Cardiac muscle cell (in vitro differentiated cells and primary cell): Measurements from ENCODE around the gene ARL3. TPM values are rescaled to one million over a fixed set of nuclear protein-coding genes. Genes with fewer than 3 reads are reported as not detected.

Experiments
- DNase-seq, 2 donors: peaks; one replicate each; pipeline versions ENCODE4 v3.0.0 to v3.0.0-alpha.2; 2010 to 2017; ENCODE audit warnings: low read depth in 1 of 2, low spot score in 1 of 2
- H3K27ac ChIP-seq: fragments of 200-600 bp; sonication (generic); 2 replicates; pipeline ENCODE4 v1.5.1; 2016
- H3K27me3 ChIP-seq: fragments of 200-600 bp; sonication (generic); 2 replicates; pipeline ENCODE4 v1.6.0; 2016; ENCODE audit warnings: control low read depth
- H3K36me3 ChIP-seq: fragments of 200-600 bp; sonication (generic); 2 replicates; pipeline ENCODE4 v1.5.1; 2016; ENCODE audit warnings: control low read depth
- H3K4me1 ChIP-seq: fragments of 200-600 bp; sonication (generic); 2 replicates; pipeline ENCODE4 v1.8.1; 2017; ENCODE audit warnings: low read depth, mild to moderate bottlenecking, mixed run types
- H3K4me3 ChIP-seq: fragments of 200-600 bp; sonication (generic); 2 replicates; pipeline ENCODE4 v1.5.1; 2016; ENCODE audit warnings: mild to moderate bottlenecking
- H3K9me3 ChIP-seq: fragments of 200-600 bp; sonication (generic); 2 replicates; pipeline ENCODE4 v1.5.1; 2017; ENCODE audit warnings: low read depth, mild to moderate bottlenecking, control low read depth
- CTCF ChIP-seq: IDR thresholded peaks from 2 replicates; pipeline ENCODE4 v1.5.1; 2012; ENCODE audit warnings: low read depth, mild to moderate bottlenecking, low read length
- polyA plus RNA-seq: library from polyadenylated mRNA; unstranded; fragments of >200 nt; fragmentation: Nextera tagmentation; extraction: Ambion mirVana; gene quantifications from 2 replicates; pipeline ENCODE4 v1.2.1, GENCODE V29; 2016
- total RNA-seq: library from RNA; depleted of rRNA; stranded (reverse); fragments of >200 nt; gene quantifications from 2 replicates; pipeline ENCODE4 v1.2.3, GENCODE V29; 2016

The ARL3 gene
- total and polyA plus RNA-seq, 2 experiments from 2014 or later = 16.3 to 47.3 TPM

DNA sequence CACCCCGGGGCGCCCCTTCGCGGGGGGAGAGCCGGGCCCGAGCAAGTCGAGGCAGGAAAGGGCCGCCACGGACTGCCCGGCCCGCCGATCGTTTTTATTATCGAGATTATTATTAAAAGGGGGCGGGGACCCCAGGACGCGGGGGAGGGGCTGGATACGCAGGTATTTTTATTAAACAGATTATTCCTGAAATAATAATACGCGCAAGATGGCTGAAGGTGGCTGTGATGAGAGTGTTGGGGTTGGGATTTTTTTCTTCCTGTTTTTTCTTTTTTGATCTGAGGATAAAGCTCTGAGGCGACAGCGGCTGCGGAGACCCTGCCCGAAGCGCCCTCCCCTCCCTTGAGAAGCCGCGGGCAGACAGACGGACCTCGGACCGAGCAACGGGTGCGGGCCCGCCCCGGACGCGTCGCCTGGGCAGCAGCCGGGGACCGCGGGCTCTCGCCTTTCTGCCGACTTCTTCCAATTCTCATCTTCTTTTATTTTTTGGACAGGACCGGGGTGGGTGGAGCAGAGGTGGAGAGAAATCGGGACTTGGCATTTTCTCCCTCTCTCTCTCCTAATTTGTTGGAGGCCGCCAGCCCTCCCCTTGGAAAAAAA is 71.4 kb downstream of the ARL3 start:
- Histone ChIP-seq H3K4me1 (peaks cover 10% of the 10 kb centered on the region), H3K27ac (peak overlapping the region; percentile 96), H3K4me3 (peak overlapping the region; percentile 74), H3K27me3 (no peaks in the 10 kb centered on the region), H3K9me3 (no peaks in the 10 kb centered on the region), H3K36me3 (no peaks in the 10 kb centered on the region)
- peak; percentile 48 to 57 for DNase-seq
- no peak for TF ChIP-seq CTCF

DNA sequence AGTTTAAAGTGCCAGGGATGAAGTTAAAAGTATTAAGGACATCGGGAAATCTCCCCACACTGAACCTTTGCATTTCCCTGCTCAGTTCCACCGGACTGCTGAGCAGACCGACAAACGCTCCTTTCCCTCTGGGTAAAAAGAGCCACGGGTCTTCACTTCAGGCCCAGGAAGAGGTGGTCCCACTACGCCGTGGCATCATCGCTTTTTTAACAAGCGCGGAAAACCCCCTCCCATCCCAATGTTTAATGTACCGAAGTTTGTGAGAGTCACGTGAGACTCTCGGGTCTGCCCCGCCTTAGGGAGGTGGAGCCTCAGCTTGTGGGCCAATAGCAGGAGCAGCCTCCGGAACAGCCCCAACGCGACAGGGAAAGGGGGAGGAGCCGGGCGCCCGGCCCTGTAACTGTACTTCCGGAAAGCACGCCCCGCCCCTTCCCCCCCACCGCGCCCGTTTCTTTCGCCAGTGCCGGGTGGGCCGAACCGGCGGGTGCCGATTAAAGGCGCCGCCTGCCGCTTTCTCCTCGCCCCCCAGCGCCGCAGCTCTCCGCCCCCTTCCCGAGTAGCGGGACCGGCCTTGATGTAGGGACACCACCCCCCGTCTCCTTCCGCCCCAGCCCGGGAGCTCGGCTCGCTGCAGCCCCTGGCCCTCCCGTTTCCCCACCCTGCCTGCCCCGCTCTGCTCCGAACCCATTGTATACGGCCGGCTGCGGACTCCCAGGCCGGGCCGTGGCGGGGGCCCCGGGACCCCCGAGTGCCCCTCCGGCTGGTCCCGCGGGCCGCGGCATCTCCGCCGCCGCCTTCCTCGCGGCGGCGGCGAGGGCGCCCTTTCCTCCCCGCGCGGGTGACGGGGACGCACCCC is 72.1 kb downstream of the ARL3 start:
- H3K4me1 ChIP-seq = peaks cover 4% of the 10 kb centered on the region
- no peaks in the 10 kb centered on the region for H3K9me3 ChIP-seq
- TF ChIP-seq CTCF = no peak
- no peaks in the 10 kb centered on the region for H3K27me3 ChIP-seq
- H3K27ac ChIP-seq = peak overlapping the region; percentile 96
- H3K36me3 ChIP-seq = no peaks in the 10 kb centered on the region
- DNase-seq = peak; percentile 99
- H3K4me3 ChIP-seq = peak overlapping the region; percentile 74

- Histone ChIP-seq H3K4me1 (no peaks in the 10 kb centered on the region), H3K27me3 (no peaks in the 10 kb centered on the region), H3K9me3 (no peaks in the 10 kb centered on the region), H3K36me3 (no peaks in the 10 kb centered on the region), H3K27ac (peak overlapping the region; percentile 84), H3K4me3 (peak overlapping the region; percentile 74)
- no peak for TF ChIP-seq CTCF
- DNase-seq = no peak
Observed at GRCh38 chr10:102641402-102641801, 72.8 kb downstream of the ARL3 start.

- no peaks in the 10 kb centered on the region for H3K27me3 ChIP-seq
- no peak overlapping the region for H3K27ac ChIP-seq
- H3K4me1 ChIP-seq = peaks cover 7% of the 10 kb centered on the region
- DNase-seq = no peak
- no peaks in the 10 kb centered on the region for H3K36me3 ChIP-seq
- H3K4me3 ChIP-seq = no peak overlapping the region
- TF ChIP-seq CTCF = no peak
- no peaks in the 10 kb centered on the region for H3K9me3 ChIP-seq
Observed at GRCh38 chr10:102639537-102639936, 74.7 kb downstream of the ARL3 start.

DNA sequence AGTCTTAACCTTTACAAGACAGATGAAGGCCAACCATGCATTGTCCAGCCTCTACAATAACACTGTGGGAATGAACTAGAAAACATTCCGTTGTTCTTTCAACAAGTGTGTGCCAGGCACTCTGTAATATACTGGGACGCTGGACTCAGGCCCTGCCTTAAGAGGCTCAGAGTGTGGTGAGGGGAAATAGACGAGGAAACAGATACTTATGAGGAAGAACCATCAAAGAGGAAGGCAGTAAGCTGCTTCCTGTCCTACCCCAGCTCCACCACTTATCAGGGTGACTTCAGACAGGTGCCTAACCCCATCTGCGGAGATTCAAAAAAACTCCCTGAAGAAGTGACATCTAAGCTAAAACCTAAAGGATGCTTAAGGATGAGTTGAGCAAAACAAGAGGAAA is 78.8 kb downstream of the ARL3 start:
- no peaks in the 10 kb centered on the region for H3K27me3 ChIP-seq
- H3K27ac ChIP-seq = peak overlapping the region; percentile 94
- no peak for TF ChIP-seq CTCF
- peaks cover 39% of the 10 kb centered on the region for H3K4me1 ChIP-seq
- DNase-seq = no peak
- H3K36me3 ChIP-seq = no peaks in the 10 kb centered on the region
- H3K9me3 ChIP-seq = no peaks in the 10 kb centered on the region
- no peak overlapping the region for H3K4me3 ChIP-seq
